GM18519 (cell line): ENCODE results near the gene CLEC16A.
A peak's percentile ranks its signal among the peaks of the same experiment; 100 is the strongest.

Experiments
- ATAC-seq: cut with Tn5 transposase; IDR thresholded peaks from one replicate; pipeline ENCODE4 v1.9.1; 2021; ENCODE audit warnings: mild to moderate bottlenecking, moderate library complexity; ENCODE audit not compliant: unreplicated experiment, low FRiP score

CLEC16A gene, protein sequence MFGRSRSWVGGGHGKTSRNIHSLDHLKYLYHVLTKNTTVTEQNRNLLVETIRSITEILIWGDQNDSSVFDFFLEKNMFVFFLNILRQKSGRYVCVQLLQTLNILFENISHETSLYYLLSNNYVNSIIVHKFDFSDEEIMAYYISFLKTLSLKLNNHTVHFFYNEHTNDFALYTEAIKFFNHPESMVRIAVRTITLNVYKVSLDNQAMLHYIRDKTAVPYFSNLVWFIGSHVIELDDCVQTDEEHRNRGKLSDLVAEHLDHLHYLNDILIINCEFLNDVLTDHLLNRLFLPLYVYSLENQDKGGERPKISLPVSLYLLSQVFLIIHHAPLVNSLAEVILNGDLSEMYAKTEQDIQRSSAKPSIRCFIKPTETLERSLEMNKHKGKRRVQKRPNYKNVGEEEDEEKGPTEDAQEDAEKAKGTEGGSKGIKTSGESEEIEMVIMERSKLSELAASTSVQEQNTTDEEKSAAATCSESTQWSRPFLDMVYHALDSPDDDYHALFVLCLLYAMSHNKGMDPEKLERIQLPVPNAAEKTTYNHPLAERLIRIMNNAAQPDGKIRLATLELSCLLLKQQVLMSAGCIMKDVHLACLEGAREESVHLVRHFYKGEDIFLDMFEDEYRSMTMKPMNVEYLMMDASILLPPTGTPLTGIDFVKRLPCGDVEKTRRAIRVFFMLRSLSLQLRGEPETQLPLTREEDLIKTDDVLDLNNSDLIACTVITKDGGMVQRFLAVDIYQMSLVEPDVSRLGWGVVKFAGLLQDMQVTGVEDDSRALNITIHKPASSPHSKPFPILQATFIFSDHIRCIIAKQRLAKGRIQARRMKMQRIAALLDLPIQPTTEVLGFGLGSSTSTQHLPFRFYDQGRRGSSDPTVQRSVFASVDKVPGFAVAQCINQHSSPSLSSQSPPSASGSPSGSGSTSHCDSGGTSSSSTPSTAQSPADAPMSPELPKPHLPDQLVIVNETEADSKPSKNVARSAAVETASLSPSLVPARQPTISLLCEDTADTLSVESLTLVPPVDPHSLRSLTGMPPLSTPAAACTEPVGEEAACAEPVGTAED

DNA sequence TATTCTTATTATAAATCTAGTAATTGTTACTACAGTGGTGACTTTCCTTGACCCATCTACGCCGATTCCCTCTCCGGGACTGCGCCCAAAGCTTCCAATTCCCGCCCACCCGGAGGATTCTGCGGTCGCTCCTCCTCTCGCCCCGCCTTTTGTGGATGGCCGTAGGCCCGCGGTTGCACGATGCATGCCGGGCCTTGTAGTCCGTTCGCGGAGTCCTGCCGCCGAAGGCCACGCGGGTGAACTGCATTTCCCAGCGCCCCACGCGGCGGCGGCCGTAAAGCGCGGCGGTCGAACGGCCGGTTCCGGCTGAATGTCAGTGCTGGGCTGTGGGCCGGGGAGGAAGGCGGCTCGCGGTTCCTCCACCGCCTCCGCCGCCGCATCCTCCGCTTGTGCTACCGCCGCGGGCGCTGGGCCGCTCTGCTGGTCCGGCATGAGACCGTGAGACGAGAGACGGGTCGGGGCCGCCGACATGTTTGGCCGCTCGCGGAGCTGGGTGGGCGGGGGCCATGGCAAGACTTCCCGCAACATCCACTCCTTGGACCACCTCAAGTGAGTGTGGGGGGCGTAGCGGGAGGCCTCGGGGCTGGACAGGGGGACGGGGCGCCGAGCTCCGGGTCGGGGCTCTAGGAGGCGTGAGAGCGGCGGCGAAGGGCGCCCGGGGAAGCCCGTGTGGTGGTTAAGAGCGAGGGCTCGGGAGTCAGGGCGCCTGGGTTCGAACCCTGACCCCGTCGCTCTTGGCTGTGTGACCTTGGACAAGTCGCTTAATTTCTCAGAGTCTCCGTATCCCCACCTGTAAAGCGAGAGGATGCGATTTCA is at the start of gene CLEC16A:
Gene CLEC16A, plus strand, starts transcription at position 316 of the 816 bp plus-strand sequence. Its CDS starts 154 bp downstream, at position 470.
- peak; percentile 52 for ATAC-seq

DNA sequence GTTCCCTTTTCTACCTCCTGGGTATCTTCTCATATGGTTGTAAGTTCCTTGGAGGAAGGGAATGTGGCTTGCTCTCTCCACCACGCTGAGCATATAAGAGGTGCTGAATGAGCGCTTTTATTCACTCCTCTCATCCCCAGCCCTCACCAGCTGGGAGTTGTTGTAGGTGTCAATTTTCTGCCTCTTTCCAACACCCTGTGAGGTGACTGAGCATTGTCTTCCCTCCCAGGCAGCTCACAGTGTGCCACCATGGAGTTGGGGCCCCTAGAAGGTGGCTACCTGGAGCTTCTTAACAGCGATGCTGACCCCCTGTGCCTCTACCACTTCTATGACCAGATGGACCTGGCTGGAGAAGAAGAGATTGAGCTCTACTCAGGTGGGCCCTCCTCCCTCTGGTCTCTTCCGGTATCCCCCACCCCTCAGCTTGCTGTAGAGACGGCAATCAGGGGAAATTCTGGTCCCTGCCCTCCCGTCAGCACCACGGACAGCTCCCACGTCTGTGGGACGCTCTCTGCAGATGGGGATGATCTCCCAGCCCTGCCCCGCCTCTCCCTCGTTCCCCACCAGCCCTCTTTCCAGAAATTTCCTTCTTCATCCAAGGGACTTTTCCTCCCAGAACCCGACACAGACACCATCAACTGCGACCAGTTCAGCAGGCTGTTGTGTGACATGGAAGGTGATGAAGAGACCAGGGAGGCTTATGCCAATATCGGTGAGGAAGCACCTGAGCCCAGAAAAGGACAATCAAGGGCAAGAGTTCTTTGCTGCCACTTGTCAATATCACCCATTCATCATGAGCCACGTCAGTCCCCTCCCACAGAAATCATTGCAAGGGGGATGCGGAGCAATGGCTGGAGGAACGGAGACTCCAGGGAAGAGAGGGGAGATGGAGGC is 49.1 kb upstream of the CLEC16A start:
- no peak for ATAC-seq

DNA sequence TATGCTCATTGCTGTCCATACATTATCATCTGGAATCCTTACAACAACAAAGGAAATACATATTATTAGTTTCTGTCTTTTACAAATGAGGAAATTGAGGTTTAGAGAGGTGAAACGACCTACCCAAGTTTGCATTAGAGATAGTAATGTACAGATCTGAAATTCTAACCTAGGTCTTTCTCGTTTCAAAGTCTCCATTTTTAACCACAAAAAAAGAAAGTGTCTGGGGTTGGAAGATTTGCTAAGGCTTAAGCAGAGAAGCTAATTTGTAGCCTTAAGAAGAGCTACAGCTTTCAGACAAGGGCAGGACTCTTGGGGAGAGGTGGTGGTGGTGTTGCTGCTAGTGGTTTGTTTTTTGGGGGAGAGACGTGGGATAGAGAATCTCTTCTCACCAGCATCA is 48.2 kb upstream of the CLEC16A start:
- ATAC-seq: no peak

DNA sequence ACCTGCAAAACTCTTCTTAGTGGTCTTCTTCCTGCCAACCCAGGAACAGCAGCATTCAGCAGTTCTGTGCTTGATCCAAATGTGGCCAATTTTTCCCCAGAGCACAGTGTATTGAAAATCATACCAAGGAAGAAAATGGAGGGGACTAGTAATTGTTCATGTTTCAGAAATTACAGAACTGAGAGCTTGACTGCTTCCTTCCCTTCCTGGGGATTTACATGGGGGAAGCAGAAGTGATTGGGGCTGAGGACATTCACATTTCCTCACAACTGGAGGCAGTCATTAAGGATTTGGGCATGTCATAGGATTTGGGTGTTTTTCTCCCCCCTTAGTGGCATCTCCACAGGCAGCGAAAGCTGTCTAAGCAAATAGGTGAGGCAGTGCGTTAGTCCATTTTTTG is 47.6 kb upstream of the CLEC16A start:
- no peak for ATAC-seq

DNA sequence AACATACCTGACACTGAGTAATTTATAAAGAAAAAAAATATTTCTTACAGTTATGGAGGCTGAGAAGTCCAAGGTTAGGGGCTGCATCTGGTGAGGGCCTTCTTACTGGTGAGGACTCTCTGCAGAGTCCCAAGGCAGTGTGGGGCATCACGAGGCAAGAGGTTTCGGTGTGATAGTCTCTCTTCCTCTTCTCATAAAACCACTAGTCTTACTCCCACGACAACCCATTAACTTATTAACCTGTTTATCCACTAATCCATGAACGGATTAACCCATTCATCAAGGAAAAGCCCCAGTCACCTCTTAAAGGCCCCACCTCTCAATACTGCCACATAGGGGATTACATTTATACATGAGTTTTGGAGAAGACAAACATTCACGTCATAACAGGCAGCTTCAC is 47.2 kb upstream of the CLEC16A start:
- no peak for ATAC-seq

DNA sequence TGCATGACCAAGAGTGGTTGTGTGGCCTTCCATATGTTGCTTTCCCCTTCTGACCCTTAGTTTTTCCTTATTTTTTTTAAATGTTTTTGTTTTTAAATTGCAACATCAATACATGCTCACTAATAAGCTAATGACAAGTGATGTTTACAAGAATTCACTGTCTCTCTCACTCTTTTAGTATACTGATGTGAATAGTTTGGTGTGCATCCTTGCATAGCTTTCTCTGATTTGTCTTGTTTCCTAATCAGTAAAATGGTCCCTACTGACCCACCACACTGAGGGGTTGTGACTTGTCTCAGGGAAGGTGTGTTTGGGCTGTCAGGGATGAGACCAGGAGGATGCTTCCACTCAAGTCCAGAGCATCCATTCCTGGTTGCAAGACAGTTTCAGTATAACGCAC is 41.4 kb upstream of the CLEC16A start:
- no peak for ATAC-seq

DNA sequence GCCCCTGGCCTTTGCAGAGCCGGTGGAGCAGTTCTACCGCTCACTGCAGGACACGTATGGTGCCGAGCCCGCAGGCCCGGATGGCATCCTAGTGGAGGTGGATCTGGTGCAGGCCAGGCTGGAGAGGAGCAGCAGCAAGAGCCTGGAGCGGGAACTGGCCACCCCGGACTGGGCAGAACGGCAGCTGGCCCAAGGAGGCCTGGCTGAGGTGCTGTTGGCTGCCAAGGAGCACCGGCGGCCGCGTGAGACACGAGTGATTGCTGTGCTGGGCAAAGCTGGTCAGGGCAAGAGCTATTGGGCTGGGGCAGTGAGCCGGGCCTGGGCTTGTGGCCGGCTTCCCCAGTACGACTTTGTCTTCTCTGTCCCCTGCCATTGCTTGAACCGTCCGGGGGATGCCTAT is 37.9 kb upstream of the CLEC16A start:
- ATAC-seq: no peak

DNA sequence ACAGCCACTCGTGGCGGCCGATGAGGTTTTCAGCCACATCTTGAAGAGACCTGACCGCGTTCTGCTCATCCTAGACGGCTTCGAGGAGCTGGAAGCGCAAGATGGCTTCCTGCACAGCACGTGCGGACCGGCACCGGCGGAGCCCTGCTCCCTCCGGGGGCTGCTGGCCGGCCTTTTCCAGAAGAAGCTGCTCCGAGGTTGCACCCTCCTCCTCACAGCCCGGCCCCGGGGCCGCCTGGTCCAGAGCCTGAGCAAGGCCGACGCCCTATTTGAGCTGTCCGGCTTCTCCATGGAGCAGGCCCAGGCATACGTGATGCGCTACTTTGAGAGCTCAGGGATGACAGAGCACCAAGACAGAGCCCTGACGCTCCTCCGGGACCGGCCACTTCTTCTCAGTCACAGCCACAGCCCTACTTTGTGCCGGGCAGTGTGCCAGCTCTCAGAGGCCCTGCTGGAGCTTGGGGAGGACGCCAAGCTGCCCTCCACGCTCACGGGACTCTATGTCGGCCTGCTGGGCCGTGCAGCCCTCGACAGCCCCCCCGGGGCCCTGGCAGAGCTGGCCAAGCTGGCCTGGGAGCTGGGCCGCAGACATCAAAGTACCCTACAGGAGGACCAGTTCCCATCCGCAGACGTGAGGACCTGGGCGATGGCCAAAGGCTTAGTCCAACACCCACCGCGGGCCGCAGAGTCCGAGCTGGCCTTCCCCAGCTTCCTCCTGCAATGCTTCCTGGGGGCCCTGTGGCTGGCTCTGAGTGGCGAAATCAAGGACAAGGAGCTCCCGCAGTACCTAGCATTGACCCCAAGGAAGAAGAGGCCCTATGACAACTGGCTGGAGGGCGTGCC is 37.2 kb upstream of the CLEC16A start:
- ATAC-seq: no peak

DNA sequence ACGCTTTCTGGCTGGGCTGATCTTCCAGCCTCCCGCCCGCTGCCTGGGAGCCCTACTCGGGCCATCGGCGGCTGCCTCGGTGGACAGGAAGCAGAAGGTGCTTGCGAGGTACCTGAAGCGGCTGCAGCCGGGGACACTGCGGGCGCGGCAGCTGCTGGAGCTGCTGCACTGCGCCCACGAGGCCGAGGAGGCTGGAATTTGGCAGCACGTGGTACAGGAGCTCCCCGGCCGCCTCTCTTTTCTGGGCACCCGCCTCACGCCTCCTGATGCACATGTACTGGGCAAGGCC is 36.7 kb upstream of the CLEC16A start:
- no peak for ATAC-seq

DNA sequence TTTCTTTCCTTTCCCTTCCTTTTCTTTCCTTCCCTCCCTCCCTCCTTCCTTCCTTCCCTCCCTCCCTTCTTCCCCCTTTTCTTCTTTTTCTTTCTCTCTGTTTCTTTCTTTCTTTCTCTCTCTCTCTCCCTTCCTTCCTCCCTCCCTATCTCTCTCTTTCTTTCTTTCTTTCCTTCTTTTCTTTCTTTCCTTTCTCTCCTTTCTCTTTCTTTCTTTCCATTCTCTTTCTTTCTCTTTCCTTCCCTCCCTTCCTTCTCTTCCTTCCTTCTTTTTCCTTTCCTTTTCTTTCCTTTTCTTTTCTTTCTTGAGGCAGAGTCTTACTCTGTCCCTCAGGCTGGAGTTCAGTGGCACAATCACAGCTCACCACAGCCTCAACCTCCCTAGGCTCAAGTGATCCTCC is 33.1 kb upstream of the CLEC16A start:
- ATAC-seq: no peak

DNA sequence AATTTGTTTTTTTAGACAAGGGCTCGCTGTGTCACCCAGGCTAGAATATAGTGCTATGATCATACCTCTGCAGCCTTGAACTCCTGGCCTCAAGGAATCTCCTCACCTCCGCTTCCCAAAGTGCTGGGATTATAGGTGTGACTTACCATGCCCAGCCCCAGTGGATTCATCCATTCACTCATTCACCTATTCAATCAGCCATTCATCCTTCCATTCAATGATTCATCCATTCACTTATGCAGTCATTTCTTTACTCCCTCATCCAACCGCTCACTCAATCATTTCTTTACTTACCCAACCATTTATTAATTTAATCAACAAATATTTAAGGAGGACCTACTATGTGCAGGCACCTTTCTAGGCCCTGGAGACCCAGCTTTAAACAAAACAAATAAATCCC is 27.8 kb upstream of the CLEC16A start:
- ATAC-seq: no peak

DNA sequence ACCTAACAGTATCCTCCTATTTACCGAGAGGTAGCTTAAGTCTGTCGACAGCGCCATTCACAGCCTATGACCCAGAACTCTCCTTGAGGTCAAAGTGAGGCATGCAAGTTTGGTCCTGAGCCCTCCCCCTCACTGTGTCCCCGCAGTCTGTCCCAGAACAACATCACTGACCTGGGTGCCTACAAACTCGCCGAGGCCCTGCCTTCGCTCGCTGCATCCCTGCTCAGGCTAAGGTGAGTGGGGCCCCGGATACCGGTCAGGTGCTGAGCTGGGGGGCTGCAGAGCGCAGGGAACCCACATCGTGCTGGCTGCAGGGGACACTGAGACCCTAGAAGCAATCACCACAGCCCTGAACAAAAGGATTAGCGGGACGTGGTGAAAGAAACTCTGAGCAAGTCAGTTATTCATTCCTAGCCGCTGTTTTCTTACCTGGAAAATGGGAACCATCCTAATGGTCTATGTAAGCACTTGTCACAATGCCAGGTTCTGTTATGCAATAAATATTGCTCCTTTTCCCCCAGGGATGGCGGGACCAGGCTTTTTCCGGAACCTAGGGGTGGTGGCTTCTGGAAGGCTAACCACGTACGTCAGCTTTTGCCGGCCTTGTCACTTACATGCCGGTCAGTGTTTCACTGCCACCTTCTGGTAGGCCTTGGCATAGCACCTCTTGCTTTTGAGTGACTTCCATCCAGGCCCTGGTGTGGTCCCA is 25.9 kb upstream of the CLEC16A start:
- ATAC-seq: no peak

DNA sequence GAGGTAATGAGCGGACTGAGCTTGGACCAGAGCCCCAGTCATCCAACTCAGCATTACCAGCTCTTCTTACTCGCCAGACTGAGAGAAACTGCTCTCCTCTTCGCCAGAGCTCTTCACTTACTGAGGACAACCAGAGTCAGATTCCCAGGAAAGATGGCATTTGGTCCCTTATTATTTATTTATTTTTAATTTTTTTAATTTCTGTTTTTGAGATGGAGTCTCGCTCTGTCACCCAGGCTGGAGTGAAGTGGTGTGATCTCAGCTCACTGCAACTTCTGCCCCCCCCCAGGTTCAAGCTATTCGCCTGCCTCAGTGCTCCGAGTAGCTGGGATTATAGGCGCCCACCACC is 25.4 kb upstream of the CLEC16A start:
- ATAC-seq: no peak

DNA sequence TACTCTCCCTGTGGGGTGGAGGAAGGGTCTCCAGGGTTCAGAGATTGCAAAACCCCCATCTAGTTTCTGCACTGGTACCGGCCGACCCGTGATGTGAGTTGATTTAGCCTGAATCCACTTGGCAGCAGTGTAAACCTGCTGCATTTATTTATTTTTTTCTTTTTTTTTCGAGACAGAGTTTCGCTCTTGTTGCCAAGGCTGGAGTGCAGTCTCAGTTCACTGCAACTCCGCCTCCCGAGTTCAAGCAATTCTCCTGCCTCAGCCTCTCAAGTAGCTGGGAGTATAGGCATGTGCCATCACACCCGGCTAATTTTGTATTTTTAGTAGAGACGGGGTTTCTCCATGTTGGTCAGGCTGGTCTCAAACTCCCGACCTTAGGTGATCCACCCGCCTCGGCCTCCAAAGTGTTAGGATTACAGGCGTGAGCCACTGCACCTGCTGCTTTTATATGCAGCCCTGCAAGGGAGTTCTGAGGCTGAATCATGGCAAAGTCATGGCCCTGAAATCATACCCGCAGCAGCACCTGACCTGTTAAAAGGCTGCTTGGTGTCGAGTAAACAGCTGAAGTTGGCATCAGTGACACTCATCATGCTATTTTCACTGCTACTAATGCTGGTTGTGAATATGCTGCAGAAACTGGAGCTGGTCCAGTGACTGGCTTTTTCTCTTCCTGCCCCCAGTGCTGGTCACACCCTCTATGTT is 23.5 kb upstream of the CLEC16A start:
- no peak for ATAC-seq

DNA sequence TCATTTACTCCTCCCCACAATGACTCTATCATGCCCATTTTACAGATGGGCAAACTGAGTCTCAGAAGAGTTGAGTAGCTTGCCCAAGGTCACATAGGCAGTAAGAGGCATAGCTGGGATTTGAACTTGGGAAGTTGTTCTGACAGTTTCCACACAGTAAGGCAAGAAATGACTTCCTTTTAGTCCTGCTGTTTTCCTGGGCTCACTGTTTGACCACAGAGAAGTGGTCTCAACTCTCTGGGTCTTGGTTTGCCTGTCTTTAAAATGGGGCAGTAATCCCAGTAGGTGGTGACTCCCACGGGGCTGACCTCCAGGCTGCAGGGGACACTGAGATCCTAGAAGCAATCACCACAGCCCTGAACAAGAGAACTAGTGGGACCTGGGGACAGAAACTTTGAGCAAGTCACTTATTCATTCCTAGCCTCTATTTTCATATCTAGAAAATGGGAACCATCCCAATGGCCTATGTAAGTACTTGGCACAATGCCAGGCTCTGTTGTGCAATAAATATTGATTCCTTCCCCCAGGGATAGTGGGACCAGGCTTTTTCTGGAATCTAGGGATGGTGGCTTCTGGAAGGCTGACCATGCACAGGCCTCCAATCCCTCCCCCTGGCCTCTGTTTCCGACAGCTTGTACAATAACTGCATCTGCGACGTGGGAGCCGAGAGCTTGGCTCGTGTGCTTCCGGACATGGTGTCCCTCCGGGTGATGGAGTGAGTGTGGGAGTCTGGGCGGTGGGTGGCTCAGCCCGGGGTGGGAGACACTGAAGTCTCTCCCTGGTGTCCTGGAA is 22.6 kb upstream of the CLEC16A start:
- no peak for ATAC-seq

DNA sequence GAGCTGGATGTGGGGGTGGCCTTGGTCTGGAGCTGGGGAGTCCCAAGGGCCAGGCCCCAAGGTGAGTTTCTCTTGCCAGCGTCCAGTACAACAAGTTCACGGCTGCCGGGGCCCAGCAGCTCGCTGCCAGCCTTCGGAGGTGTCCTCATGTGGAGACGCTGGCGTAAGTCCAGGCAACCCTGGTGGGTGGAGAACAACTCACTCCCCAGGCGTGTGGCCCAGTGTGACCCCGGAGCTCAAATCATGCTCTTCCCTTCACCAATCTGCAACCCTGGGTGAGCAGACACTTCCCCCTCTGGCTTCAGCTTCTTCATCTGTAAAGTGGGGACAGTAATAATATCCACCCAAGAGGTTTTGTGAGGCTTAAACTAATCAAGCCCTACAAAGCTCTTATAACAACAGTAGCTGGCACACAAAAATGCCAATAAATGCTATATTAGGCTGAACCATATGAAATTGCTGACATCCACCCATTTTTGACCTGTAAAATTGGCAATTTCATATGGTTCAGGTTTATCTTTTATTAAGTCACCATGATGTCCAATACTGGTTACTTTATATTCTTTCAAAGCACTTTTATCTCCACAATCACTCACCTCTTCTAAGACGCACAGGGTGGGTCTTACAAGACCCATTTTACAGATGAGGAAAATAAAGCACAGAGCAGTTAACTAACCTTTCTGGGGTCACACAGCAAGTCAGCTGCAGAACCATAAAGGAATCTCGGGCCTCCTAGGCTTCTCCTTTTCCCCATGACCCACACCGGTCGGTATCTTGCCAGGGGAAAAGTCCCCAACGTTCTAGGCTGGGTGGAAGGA is 21.8 kb upstream of the CLEC16A start:
- ATAC-seq: no peak
